ENCODE results near the gene ING3.

ING3 gene

GRCh38 chr7:120992272-120992964 is 41.8 kb downstream of the ING3 start:
- no peak overlapping the region for H3K27ac ChIP-seq (replicated peaks)
- TF ChIP-seq SPI1 (IDR thresholded peaks at IDR 0.05; ENCODE audit: borderline replicate concordance, low read depth): no peak
- no peak overlapping the region for H3K4me3 ChIP-seq (replicated peaks; ENCODE audit: insufficient read depth, low read length)

DNA sequence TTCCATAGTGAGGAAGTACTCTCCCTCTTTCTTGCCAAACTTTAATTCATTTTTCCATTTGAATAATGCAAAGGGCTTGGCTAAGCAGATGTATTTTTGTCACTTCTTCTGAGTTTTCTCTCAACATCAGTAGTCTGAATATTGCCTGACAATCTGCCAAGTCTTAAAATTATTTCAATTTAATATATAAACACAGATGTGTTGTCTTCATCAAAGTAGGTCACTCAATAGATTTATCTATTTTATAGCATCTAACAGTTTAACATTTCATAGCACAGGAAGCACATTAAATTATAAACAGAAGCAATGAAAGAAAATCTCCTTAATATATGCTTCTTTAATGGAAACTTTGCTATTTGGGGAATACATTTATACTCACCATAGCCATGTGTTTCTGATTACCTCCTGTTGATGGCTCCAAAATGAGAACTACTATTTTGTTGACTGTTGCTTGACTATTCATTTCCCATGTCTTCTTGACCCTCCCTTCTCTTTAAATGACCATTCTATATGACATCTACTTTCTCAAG is 42.5 kb downstream of the ING3 start:
- TF ChIP-seq SPI1 (IDR thresholded peaks at IDR 0.05; ENCODE audit: borderline replicate concordance, low read depth): no peak

More at GRCh38 chr7:120992272-120992964, 41.8 kb downstream of the ING3 start:
- DNase-seq (ENCODE audit: low read depth in 1 of 2, low spot score in 1 of 2): no peak
- no peaks in the 10 kb centered on the region for H3K27me3 ChIP-seq (ENCODE audit: insufficient read depth, poor library complexity, severe bottlenecking)

GRCh38 chr7:120993553-120994191 is 43.1 kb downstream of the ING3 start:
- H3K27me3 ChIP-seq (ENCODE audit: insufficient read depth, poor library complexity, severe bottlenecking): no peaks in the 10 kb centered on the region
- no peak overlapping the region for H3K4me3 ChIP-seq (replicated peaks; ENCODE audit: insufficient read depth, low read length)
- TF ChIP-seq SPI1 (IDR thresholded peaks at IDR 0.05; ENCODE audit: borderline replicate concordance, low read depth) (no peak), POLR2AphosphoS5 (IDR thresholded peaks at IDR 0.05; ENCODE audit: low read depth) (no peak), REST (IDR thresholded peaks at IDR 0.05; ENCODE audit: insufficient replicate concordance, low read depth) (no peak), GABPA (IDR thresholded peaks at IDR 0.05; ENCODE audit: low read depth) (no peak)
- TF ChIP-seq, protein P1, sequence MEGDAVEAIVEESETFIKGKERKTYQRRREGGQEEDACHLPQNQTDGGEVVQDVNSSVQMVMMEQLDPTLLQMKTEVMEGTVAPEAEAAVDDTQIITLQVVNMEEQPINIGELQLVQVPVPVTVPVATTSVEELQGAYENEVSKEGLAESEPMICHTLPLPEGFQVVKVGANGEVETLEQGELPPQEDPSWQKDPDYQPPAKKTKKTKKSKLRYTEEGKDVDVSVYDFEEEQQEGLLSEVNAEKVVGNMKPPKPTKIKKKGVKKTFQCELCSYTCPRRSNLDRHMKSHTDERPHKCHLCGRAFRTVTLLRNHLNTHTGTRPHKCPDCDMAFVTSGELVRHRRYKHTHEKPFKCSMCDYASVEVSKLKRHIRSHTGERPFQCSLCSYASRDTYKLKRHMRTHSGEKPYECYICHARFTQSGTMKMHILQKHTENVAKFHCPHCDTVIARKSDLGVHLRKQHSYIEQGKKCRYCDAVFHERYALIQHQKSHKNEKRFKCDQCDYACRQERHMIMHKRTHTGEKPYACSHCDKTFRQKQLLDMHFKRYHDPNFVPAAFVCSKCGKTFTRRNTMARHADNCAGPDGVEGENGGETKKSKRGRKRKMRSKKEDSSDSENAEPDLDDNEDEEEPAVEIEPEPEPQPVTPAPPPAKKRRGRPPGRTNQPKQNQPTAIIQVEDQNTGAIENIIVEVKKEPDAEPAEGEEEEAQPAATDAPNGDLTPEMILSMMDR (IDR thresholded peaks at IDR 0.05; ENCODE audit: insufficient read depth, low read length): no peak
- no peak for DNase-seq (ENCODE audit: low read depth in 1 of 2, low spot score in 1 of 2)
- H3K27ac ChIP-seq (replicated peaks): no peak overlapping the region

More for the DNA sequence above, 42.5 kb downstream of the ING3 start:
- no peak overlapping the region for H3K27ac ChIP-seq (replicated peaks)
- no peak for DNase-seq (ENCODE audit: low read depth in 1 of 2, low spot score in 1 of 2)
- H3K27me3 ChIP-seq (ENCODE audit: insufficient read depth, poor library complexity, severe bottlenecking): no peaks in the 10 kb centered on the region
- H3K4me3 ChIP-seq (replicated peaks; ENCODE audit: insufficient read depth, low read length): no peak overlapping the region

DNA sequence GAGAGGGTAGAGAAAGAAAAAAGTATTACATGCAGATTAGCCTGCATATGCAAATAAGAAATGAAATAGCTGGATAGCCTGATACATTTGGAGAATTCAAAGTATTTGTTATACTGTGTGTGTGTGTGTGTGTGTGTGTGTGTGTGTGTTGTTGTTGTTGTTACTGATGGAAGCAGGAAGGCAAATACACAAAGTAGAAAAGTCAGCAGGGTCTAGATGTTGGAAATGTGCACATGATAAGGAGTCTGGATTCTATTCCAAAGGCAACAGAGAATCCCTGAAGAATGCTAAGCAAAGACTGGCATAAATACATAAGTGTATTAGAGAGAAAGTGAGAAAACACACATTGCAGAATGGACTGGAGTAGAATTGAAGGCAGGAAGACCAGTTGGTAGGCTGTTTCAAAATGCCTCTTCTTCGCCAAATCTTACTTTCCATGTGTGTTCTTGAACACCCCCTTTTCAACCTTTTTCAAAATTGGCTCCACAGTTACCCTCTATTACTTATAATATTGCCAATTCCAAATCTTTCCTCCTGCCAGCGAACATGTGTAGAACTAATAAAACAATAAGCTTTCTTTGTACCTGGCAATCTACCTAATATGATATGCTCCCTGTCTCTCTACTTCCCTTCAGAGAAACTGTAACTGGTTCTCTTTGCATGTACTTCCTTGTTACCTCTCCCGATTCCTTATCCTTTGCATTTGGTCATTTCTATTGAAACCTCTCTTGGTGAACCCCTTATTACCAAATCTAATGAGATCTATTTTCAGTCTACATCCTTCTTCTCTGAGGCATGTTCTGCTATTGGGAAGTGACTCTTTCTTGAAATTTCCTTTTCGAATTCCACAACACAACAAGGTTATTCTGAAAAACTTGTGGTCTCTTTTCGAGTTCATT is 44.2 kb downstream of the ING3 start:
- Histone ChIP-seq H3K27me3 (ENCODE audit: insufficient read depth, poor library complexity, severe bottlenecking) (no peaks in the 10 kb centered on the region), H3K27ac (replicated peaks) (no peak overlapping the region; the same call in 1 of the 2 replicates), H3K4me3 (replicated peaks; ENCODE audit: insufficient read depth, low read length) (no peak overlapping the region)
- DNase-seq (ENCODE audit: low read depth in 1 of 2, low spot score in 1 of 2): no peak
- no peak for TF ChIP-seq REST (IDR thresholded peaks at IDR 0.05; ENCODE audit: insufficient replicate concordance, low read depth)
- TF ChIP-seq POLR2AphosphoS5 (IDR thresholded peaks at IDR 0.05; ENCODE audit: low read depth): no peak
- TF ChIP-seq, protein P1 (IDR thresholded peaks at IDR 0.05; ENCODE audit: insufficient read depth, low read length): no peak
- TF ChIP-seq SPI1 (IDR thresholded peaks at IDR 0.05; ENCODE audit: borderline replicate concordance, low read depth): no peak
- no peak for TF ChIP-seq GABPA (IDR thresholded peaks at IDR 0.05; ENCODE audit: low read depth)
